ENCODE measurements around the gene RNF130.

The RNF130 gene

GRCh38 chr5:179905161-179905560, 166.4 kb downstream of the RNF130 start:
- TF ChIP-seq Cebpa-rat (IDR thresholded peaks at IDR 0.05), result no peak
- H3K9me3 ChIP-seq, result no peaks in the 10 kb centered on the region
- no peak overlapping the region for H3K4me3 ChIP-seq
- H3K4me2 ChIP-seq, result peak overlapping the region; percentile 99
- no peaks in the 10 kb centered on the region for H3K27me3 ChIP-seq
- H4K20me1 ChIP-seq, result peaks cover 70% of the 10 kb centered on the region
- H3K4me1 ChIP-seq, result peaks cover 34% of the 10 kb centered on the region
- H3K9ac ChIP-seq, result 0 out of 2 replicates have a peak overlapping the region, but pooled peaks have one; percentile 22
- peaks cover 55% of the 10 kb centered on the region for H3K36me3 ChIP-seq
- no peak overlapping the region for H3K27ac ChIP-seq

Measured in BLaER1 (cell line).